ENCODE measurements around the gene LBR. TPM values are rescaled to one million over a fixed set of nuclear protein-coding genes. Genes with fewer than 3 reads are reported as not detected.

LBR gene
- total RNA-seq, 1 donor: 25.3 TPM

DNA sequence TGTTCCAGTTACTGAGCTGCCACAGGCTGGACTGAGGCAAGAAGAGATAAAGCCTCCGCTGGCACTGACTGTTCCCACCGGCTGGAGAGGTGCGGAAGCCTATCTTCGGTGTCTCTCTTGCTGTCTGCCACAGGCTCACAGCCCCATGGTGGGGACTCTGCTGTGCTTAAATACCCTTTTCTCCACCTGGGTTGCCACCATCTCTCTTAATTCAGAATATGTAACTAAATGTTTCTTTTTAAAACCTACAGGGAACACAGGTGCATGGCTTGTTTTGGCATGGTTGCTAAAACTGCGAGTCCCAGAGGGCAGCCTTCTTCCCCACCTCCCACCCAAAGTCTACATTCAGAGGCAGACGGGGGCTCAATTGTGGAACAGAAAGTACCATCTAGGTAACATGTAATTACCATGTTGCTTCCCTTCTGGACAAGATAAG lies 8.1 kb upstream of the LBR start:
- H3K36me3 ChIP-seq (ENCODE audit: insufficient read depth, low read length): no peaks in the 10 kb centered on the region
- TF ChIP-seq, protein P1, sequence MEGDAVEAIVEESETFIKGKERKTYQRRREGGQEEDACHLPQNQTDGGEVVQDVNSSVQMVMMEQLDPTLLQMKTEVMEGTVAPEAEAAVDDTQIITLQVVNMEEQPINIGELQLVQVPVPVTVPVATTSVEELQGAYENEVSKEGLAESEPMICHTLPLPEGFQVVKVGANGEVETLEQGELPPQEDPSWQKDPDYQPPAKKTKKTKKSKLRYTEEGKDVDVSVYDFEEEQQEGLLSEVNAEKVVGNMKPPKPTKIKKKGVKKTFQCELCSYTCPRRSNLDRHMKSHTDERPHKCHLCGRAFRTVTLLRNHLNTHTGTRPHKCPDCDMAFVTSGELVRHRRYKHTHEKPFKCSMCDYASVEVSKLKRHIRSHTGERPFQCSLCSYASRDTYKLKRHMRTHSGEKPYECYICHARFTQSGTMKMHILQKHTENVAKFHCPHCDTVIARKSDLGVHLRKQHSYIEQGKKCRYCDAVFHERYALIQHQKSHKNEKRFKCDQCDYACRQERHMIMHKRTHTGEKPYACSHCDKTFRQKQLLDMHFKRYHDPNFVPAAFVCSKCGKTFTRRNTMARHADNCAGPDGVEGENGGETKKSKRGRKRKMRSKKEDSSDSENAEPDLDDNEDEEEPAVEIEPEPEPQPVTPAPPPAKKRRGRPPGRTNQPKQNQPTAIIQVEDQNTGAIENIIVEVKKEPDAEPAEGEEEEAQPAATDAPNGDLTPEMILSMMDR (IDR thresholded peaks at IDR 0.05; ENCODE audit: extremely low read depth, low read depth, low read length): no peak
- H3K79me2 ChIP-seq (ENCODE audit: insufficient read depth, low read length): no peaks in the 10 kb centered on the region
- peaks cover 5% of the 10 kb centered on the region for H3K27me3 ChIP-seq (ENCODE audit: insufficient read depth, low read length)
- no peak overlapping the region for H2AFZ ChIP-seq (ENCODE audit: low read length)
- no peaks in the 10 kb centered on the region for H4K20me1 ChIP-seq (ENCODE audit: insufficient read depth, low read length)
- no peak for DNase-seq (ENCODE audit: insufficient read length, low spot score, missing footprints)
- no peak overlapping the region for H3K4me3 ChIP-seq (ENCODE audit: insufficient read depth, low read length)
- no peak overlapping the region for H3K27ac ChIP-seq (ENCODE audit: low read depth, low read length)
- no peaks in the 10 kb centered on the region for H3K4me1 ChIP-seq (ENCODE audit: insufficient read depth, low read length)
- H3K9me3 ChIP-seq (ENCODE audit: low read depth, low read length): no peaks in the 10 kb centered on the region
- no peak overlapping the region for H3K4me2 ChIP-seq (ENCODE audit: insufficient read depth, low read length)

DNA sequence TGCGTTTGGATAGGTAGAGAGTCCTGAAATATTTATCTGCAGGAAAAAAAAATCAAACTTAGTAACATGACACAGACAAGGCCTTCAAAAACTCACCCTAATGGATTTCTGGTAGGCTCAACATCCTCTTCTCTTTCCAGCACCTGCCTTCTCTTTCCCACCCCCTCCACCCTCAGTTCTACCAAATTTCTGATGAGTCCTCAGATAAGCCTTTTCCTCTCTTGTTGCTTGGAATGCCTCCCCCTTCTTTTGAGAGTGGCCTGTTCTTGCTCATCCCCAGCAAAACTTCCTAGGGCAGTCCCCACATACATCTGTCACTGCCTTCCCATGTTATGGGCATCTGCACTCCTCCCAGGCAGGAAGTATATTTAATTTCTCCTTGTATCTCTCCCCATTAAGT lies 7.6 kb upstream of the LBR start:
- H4K20me1 ChIP-seq (ENCODE audit: insufficient read depth, low read length): no peaks in the 10 kb centered on the region
- DNase-seq (ENCODE audit: insufficient read length, low spot score, missing footprints): no peak
- no peaks in the 10 kb centered on the region for H3K9me3 ChIP-seq (ENCODE audit: low read depth, low read length)
- peaks cover 5% of the 10 kb centered on the region for H3K27me3 ChIP-seq (ENCODE audit: insufficient read depth, low read length)
- no peak overlapping the region for H3K27ac ChIP-seq (ENCODE audit: low read depth, low read length)
- H3K4me3 ChIP-seq (ENCODE audit: insufficient read depth, low read length): no peak overlapping the region
- H3K4me1 ChIP-seq (ENCODE audit: insufficient read depth, low read length): no peaks in the 10 kb centered on the region
- no peak overlapping the region for H2AFZ ChIP-seq (ENCODE audit: low read length)
- no peaks in the 10 kb centered on the region for H3K79me2 ChIP-seq (ENCODE audit: insufficient read depth, low read length)
- H3K4me2 ChIP-seq (ENCODE audit: insufficient read depth, low read length): no peak overlapping the region
- TF ChIP-seq, protein P1 (IDR thresholded peaks at IDR 0.05; ENCODE audit: extremely low read depth, low read depth, low read length): no peak
- H3K36me3 ChIP-seq (ENCODE audit: insufficient read depth, low read length): no peaks in the 10 kb centered on the region

DNA sequence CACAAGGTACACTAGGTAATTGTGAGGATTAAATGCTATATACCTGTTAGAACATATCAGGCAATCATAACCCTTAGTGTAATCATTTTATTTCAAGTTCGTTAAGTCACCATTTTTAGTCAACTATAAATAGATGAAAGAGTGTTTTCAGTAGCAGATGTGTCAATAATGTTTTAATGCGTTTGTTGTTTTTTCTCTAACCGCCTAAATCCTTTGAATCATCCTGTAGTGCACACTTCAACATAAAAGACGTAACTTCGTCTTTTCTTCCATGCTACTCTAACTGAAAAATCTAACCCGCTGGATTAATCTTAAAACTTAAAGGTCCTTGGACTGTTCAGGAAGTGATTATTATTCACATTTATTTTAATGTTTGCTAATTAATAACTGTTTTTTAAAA lies 7.2 kb upstream of the LBR start:
- Histone ChIP-seq H3K27me3 (ENCODE audit: insufficient read depth, low read length) (peaks cover 5% of the 10 kb centered on the region), H3K79me2 (ENCODE audit: insufficient read depth, low read length) (no peaks in the 10 kb centered on the region), H2AFZ (ENCODE audit: low read length) (no peak overlapping the region), H3K27ac (ENCODE audit: low read depth, low read length) (no peak overlapping the region), H3K4me3 (ENCODE audit: insufficient read depth, low read length) (no peak overlapping the region), H3K36me3 (ENCODE audit: insufficient read depth, low read length) (no peaks in the 10 kb centered on the region), H3K9me3 (ENCODE audit: low read depth, low read length) (no peaks in the 10 kb centered on the region), H4K20me1 (ENCODE audit: insufficient read depth, low read length) (no peaks in the 10 kb centered on the region), H3K4me2 (ENCODE audit: insufficient read depth, low read length) (no peak overlapping the region), H3K4me1 (ENCODE audit: insufficient read depth, low read length) (no peaks in the 10 kb centered on the region)
- TF ChIP-seq, protein P1 (IDR thresholded peaks at IDR 0.05; ENCODE audit: extremely low read depth, low read depth, low read length): no peak
- no peak for DNase-seq (ENCODE audit: insufficient read length, low spot score, missing footprints)

DNA sequence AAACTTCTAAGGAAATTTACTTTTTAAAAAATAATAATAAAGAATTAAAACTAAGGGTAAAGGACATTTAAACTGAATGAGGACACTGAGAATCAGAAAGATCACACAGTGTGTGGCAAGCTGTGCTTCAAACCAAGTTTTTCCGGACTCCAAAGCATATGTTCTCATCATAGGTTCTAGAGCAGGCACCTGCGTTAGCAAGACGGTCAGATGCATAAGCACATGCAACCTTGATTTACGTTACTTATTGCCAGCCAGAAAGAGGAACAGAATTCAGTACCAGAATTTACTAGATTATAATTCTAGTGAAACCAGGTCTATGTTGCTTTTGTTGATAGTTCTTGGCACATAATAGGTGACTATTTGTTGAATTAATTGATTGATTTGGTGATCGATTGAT lies 6.2 kb upstream of the LBR start:
- no peaks in the 10 kb centered on the region for H3K36me3 ChIP-seq (ENCODE audit: insufficient read depth, low read length)
- H3K4me3 ChIP-seq (ENCODE audit: insufficient read depth, low read length): no peak overlapping the region
- no peaks in the 10 kb centered on the region for H4K20me1 ChIP-seq (ENCODE audit: insufficient read depth, low read length)
- H3K27ac ChIP-seq (ENCODE audit: low read depth, low read length): no peak overlapping the region
- H3K9me3 ChIP-seq (ENCODE audit: low read depth, low read length): no peaks in the 10 kb centered on the region
- peaks cover 5% of the 10 kb centered on the region for H3K27me3 ChIP-seq (ENCODE audit: insufficient read depth, low read length)
- TF ChIP-seq, protein P1 (IDR thresholded peaks at IDR 0.05; ENCODE audit: extremely low read depth, low read depth, low read length): no peak
- H3K4me2 ChIP-seq (ENCODE audit: insufficient read depth, low read length): no peak overlapping the region
- H2AFZ ChIP-seq (ENCODE audit: low read length): no peak overlapping the region
- no peak for DNase-seq (ENCODE audit: insufficient read length, low spot score, missing footprints)
- no peaks in the 10 kb centered on the region for H3K79me2 ChIP-seq (ENCODE audit: insufficient read depth, low read length)
- H3K4me1 ChIP-seq (ENCODE audit: insufficient read depth, low read length): peaks cover 2% of the 10 kb centered on the region

Measured in osteoblast (primary cell).